IMR-90 (cell line): ENCODE data around the gene JMJD1C. TPM values are rescaled to one million over a fixed set of nuclear protein-coding genes. Genes with fewer than 3 reads are reported as not detected.
"Not testable (repeated sequence)": the region's sequence is repeated elsewhere in the genome, so short reads cannot be mapped to it uniquely, and the experiment has no call there.

Experiments
- ATAC-seq: fragments of 200-7000 bp; cut with Tn5 transposase; 2 replicates; pipeline ENCODE4 v1.9.1; 2020; ENCODE audit warnings: low read depth, mild to moderate bottlenecking, moderate library complexity
- BruUV-seq: library from RNA; stranded (reverse); fragments of 400-500 nt; replicated peaks from 2 replicates; lab custom pipeline; 2021; lab: Mats Ljungman, UMichigan
- CTCF ChIA-PET: fragments of 300-600 bp; formaldehyde crosslinking; extraction: SDS; loops from one replicate; lab custom pipeline; 2021; ENCODE audit warnings: antibody characterized with exemption; lab: Yijun Ruan, JAX
- POLR2A ChIA-PET: fragments of 300-600 bp; sonication (Branson Sonifier 250); formaldehyde crosslinking; loops from one replicate; lab custom pipeline; 2022; ENCODE audit warnings: antibody characterized with exemption; ENCODE audit not compliant: unreplicated experiment; lab: Charles Lee
- DNase-seq: peaks from one replicate; pipeline ENCODE4 v3.0.0; 2013
- H2AFZ ChIP-seq: replicated peaks from 2 replicates; pipeline ENCODE3; 2013; ENCODE audit warnings: low read length, mild to moderate bottlenecking; ENCODE audit not compliant: poor library complexity
- H2AK5ac ChIP-seq: 2 replicates; pipeline ENCODE4 v1.6.1; 2013; ENCODE audit warnings: low read depth, low read length, inconsistent platforms
- H2AK9ac ChIP-seq: replicated peaks from 2 replicates; pipeline ENCODE3; 2013; ENCODE audit warnings: mild to moderate bottlenecking, low read depth, low read length, moderate library complexity; ENCODE audit not compliant: poor library complexity
- H2BK120ac ChIP-seq: 2 replicates; pipeline ENCODE4 v1.6.1; 2013; ENCODE audit warnings: low read depth, low read length, inconsistent platforms
- H2BK15ac ChIP-seq: 3 replicates; pipeline ENCODE4 v1.6.1; 2013; ENCODE audit warnings: low read depth, low read length, inconsistent platforms
- H2BK20ac ChIP-seq: 2 replicates; pipeline ENCODE4 v1.6.1; 2013; ENCODE audit warnings: low read depth, mild to moderate bottlenecking, inconsistent platforms, low read length, moderate library complexity
- H2BK5ac ChIP-seq: 2 replicates; pipeline ENCODE4 v1.6.1; 2013; ENCODE audit warnings: mild to moderate bottlenecking, low read depth, low read length, inconsistent platforms; ENCODE audit not compliant: poor library complexity, severe bottlenecking
- H3K14ac ChIP-seq: replicated peaks from 2 replicates; pipeline ENCODE4 v1.6.1; 2013; ENCODE audit warnings: low read depth, low read length, inconsistent platforms
- H3K18ac ChIP-seq: 2 replicates; pipeline ENCODE4 v1.6.1; 2013; ENCODE audit warnings: low read depth, low read length, control low read depth
- H3K23ac ChIP-seq: 2 replicates; pipeline ENCODE4 v1.6.1; 2013; ENCODE audit warnings: low read depth, low read length, inconsistent platforms
- H3K27ac ChIP-seq: 2 replicates; pipeline ENCODE4 v1.5.1; 2013; ENCODE audit warnings: mild to moderate bottlenecking, control low read depth, low read length; ENCODE audit not compliant: insufficient read depth
- H3K27me3 ChIP-seq: 2 replicates; pipeline ENCODE4 v1.6.1; 2013; ENCODE audit warnings: low read length; ENCODE audit not compliant: control insufficient read depth, insufficient read depth
- H3K36me3 ChIP-seq: 2 replicates; pipeline ENCODE4 v1.6.1; 2013; ENCODE audit warnings: low read length, mixed read lengths; ENCODE audit not compliant: control insufficient read depth, insufficient read depth
- H3K4ac ChIP-seq: 2 replicates; pipeline ENCODE4 v1.6.1; 2013; ENCODE audit warnings: low read depth, low read length, inconsistent platforms
- H3K4me1 ChIP-seq: 2 replicates; pipeline ENCODE4 v1.6.1; 2013; ENCODE audit warnings: low read length, mixed read lengths; ENCODE audit not compliant: control insufficient read depth, insufficient read depth
- H3K4me2 ChIP-seq: 2 replicates; pipeline ENCODE4 v1.6.1; 2013; ENCODE audit warnings: low read depth, mild to moderate bottlenecking, control low read depth, low read length, moderate library complexity
- H3K4me3 ChIP-seq: 2 replicates; pipeline ENCODE4 v1.5.1; 2013; ENCODE audit warnings: low read depth, mild to moderate bottlenecking, control low read depth, low read length, moderate library complexity; ENCODE audit not compliant: insufficient read depth
- H3K56ac ChIP-seq: 2 replicates; pipeline ENCODE4 v1.6.1; 2013; ENCODE audit warnings: low read length, inconsistent platforms; ENCODE audit not compliant: insufficient read depth; ENCODE audit errors: extremely low read depth
- H3K79me1 ChIP-seq, 2 experiments: 2 replicates each; pipeline ENCODE4 v1.6.1; 2013; ENCODE audit warnings: low read length in 2 of 2, inconsistent platforms in 1 of 2, low read depth in 1 of 2
- H3K9ac ChIP-seq: 2 replicates; pipeline ENCODE4 v1.6.1; 2013; ENCODE audit warnings: low read depth, low read length, control low read depth
- H3K9me1 ChIP-seq: 2 replicates; pipeline ENCODE4 v1.6.1; 2013; ENCODE audit warnings: low read length, inconsistent platforms; ENCODE audit not compliant: insufficient read depth
- H3K9me3 ChIP-seq: 2 replicates; pipeline ENCODE4 v1.6.1; 2013; ENCODE audit warnings: low read length; ENCODE audit not compliant: control insufficient read depth, insufficient read depth
- H4K20me1 ChIP-seq: 2 replicates; pipeline ENCODE4 v1.6.1; 2013; ENCODE audit warnings: low read length, inconsistent platforms; ENCODE audit not compliant: insufficient read depth
- H4K5ac ChIP-seq: 2 replicates; pipeline ENCODE4 v1.6.1; 2013; ENCODE audit warnings: mild to moderate bottlenecking, low read depth, low read length, control low read depth
- H4K8ac ChIP-seq, 2 experiments: 2 replicates each; pipeline ENCODE4 v1.6.1; 2013; ENCODE audit warnings: low read depth in 2 of 2, low read length in 2 of 2, control low read depth in 1 of 2, inconsistent platforms in 1 of 2
- H4K91ac ChIP-seq: 2 replicates; pipeline ENCODE4 v1.6.1; 2013; ENCODE audit warnings: low read depth, low read length, inconsistent platforms; ENCODE audit not compliant: insufficient read depth
- WGBS, 2 experiments: methylation state at CpG; one replicate each; pipeline versions ENCODE4 v1.1.5 to v1.1.7; 2013; ENCODE audit warnings: missing lambda C conversion rate in 2 of 2; ENCODE audit not compliant: insufficient read length in 1 of 2; ENCODE audit errors: extremely low coverage in 2 of 2; 5-methylcytosine and 5-hydroxymethylcytosine counted together
- dilution Hi-C: fragments of 300-500 bp; cut with HindIII; formaldehyde crosslinking; loops from one replicate; pipeline ENCODE4 v1.14.3; 2018; ENCODE audit warnings: low sequenced_read_pairs; ENCODE audit not compliant: unreplicated experiment
- in situ Hi-C: fragments of 300-500 bp; cut with MboI; formaldehyde crosslinking; loops from 3 replicates; pipeline ENCODE4 v1.14.3; 2019; ENCODE audit warnings: low sequenced_read_pairs, inconsistent platforms, mixed read lengths
- intact Hi-C: fragments of 100-400 bp; cut with micrococcal nuclease; formaldehyde crosslinking; loops from 2 replicates; pipeline ENCODE4 v1.10.0; 2022
- polyA plus RNA-seq, 3 experiments: library from polyadenylated mRNA; depleted of rRNA; stranded (reverse); fragments of >200 nt; gene quantifications; 2 replicates each; pipeline ENCODE4 v1.2.3, GENCODE V29; 2012; ENCODE audit warnings: low replicate concordance in 1 of 3
- total RNA-seq: library from RNA; depleted of rRNA; stranded (reverse); fragments of >200 nt; gene quantifications from 2 replicates; pipeline ENCODE4 v1.2.3, GENCODE V29; 2012

Gene JMJD1C
- total and polyA plus RNA-seq, 2 of the 4 experiments (the other 2 are of a cell fraction), result 15.6 to 96.8 TPM

GRCh38 chr10:63492317-63492690 lies 26.5 kb upstream of the JMJD1C start:
- H4K8ac ChIP-seq, in situ Hi-C loops, CTCF ChIA-PET, H3K9me3 ChIP-seq, H3K36me3 ChIP-seq, H3K4me3 ChIP-seq, H2BK120ac ChIP-seq, H3K4me2 ChIP-seq, H4K91ac ChIP-seq, DNase-seq, BruUV-seq, H2AK9ac ChIP-seq, H2AFZ ChIP-seq, intact Hi-C loops, H3K27me3 ChIP-seq, H2BK20ac ChIP-seq, H2BK5ac ChIP-seq, H3K56ac ChIP-seq, H3K4me1 ChIP-seq, H3K4ac ChIP-seq, H3K14ac ChIP-seq, H3K23ac ChIP-seq, ATAC-seq, H3K9me1 ChIP-seq, H2BK15ac ChIP-seq, H4K5ac ChIP-seq, dilution Hi-C loops: not testable (repeated sequence)
- Histone ChIP-seq H3K79me1 (peaks cover 27 to 64% of the 10 kb centered on the region in 2 experiments), H2AK5ac (peak overlapping the region; percentile 51; the same call in 1 of the 2 replicates), H3K27ac (peak overlapping the region; percentile 95), H4K20me1 (peaks cover 24% of the 10 kb centered on the region), H3K18ac (peak overlapping the region; percentile 56; the same call in 1 of the 2 replicates), H3K9ac (peak overlapping the region; percentile 49; the same call in 1 of the 2 replicates)
- POLR2A ChIA-PET, result interaction anchor here (0.6 kb wide), 1 partner anchor 113 kb away, joined by 3 read pairs; no protein-coding TSS in a partner anchor
- WGBS, 2 experiments, result 81% methylated on average over 4 of the region's 6 CpGs; no CpG with 5 or more reads in 1 of the 2 experiments
